ENCODE data around the gene PLK2.

DNA sequence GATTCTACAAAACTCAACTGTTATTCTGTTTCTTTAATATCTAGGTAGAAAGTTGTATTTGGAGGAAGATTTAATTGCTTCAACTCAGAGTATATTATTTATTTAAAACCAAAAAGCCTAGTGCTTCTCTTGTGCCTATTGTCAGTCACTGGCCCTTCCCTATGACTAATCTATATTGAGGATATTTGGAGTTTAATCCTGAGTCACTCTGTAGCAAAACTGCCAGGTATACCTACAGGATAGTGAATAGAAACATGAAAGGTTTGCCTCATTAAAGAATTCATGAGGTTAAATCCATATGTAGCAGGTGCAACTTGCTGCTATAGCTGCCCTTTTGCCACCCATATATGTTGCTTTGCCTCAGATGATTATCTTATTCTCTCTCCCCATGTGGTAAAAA, 15.1 kb downstream of the PLK2 start:
- TF ChIP-seq CTCF (IDR thresholded peaks at IDR 0.05; ENCODE audit: low read depth, low read length) (no peak), EZH2phosphoT487 (IDR thresholded peaks at IDR 0.05; ENCODE audit: low read depth) (no peak)
